H1 (cell line): ENCODE measurements around the gene ZNF573. TPM values are rescaled to one million over a fixed set of nuclear protein-coding genes. Genes with fewer than 3 reads are reported as not detected.
A peak's percentile ranks its signal among the peaks of the same experiment; 100 is the strongest.

ENCODE experiments used
- CTCF ChIA-PET: fragments of 300-600 bp; sonication (Branson Sonifier 250); formaldehyde crosslinking; loops from one replicate; lab custom pipeline; 2021; ENCODE audit not compliant: partially characterized antibody; lab: Charles Lee
- POLR2A ChIA-PET: fragments of 300-600 bp; sonication (Branson Sonifier 250); formaldehyde crosslinking; loops from one replicate; lab custom pipeline; 2021; ENCODE audit warnings: inconsistent platforms; ENCODE audit not compliant: partially characterized antibody; lab: Charles Lee
- DNase-seq, 2 experiments: peaks; one replicate each; pipeline versions ENCODE4 v3.0.0 to v3.0.0-alpha.2; 2010 to 2022; ENCODE audit warnings: low spot score in 2 of 2, low read depth in 1 of 2, mixed read lengths in 1 of 2
- FAIRE-seq: peaks from 2 replicates; lab custom pipeline; 2011; peaks lifted over from hg19 to GRCh38; lab: Jason Lieb, UNC
- H2AFZ ChIP-seq: 2 replicates; pipeline ENCODE4 v1.8.1; 2012; ENCODE audit warnings: low read length, inconsistent platforms
- H2AK5ac ChIP-seq: 2 replicates; pipeline ENCODE4 v1.6.1; 2013; ENCODE audit warnings: low read depth, low read length
- H2BK120ac ChIP-seq: replicated peaks from 2 replicates; pipeline ENCODE3; 2013; ENCODE audit warnings: low read depth, low read length, inconsistent platforms
- H2BK12ac ChIP-seq: 2 replicates; pipeline ENCODE4 v1.6.1; 2013; ENCODE audit warnings: low read depth, low read length
- H2BK15ac ChIP-seq: 2 replicates; pipeline ENCODE4 v1.6.1; 2013; ENCODE audit warnings: low read length
- H2BK20ac ChIP-seq: 2 replicates; pipeline ENCODE4 v1.6.1; 2013; ENCODE audit warnings: low read length
- H2BK5ac ChIP-seq: 2 replicates; pipeline ENCODE4 v1.6.1; 2013; ENCODE audit warnings: low read depth, low read length
- H3K14ac ChIP-seq: 2 replicates; pipeline ENCODE4 v1.6.1; 2013; ENCODE audit warnings: inconsistent platforms; ENCODE audit not compliant: insufficient read length
- H3K18ac ChIP-seq: 2 replicates; pipeline ENCODE4 v1.6.1; 2013; ENCODE audit warnings: low read length; ENCODE audit errors: extremely low read depth
- H3K23ac ChIP-seq: 2 replicates; pipeline ENCODE4 v1.6.1; 2013; ENCODE audit warnings: inconsistent platforms; ENCODE audit not compliant: insufficient read length
- H3K23me2 ChIP-seq: 2 replicates; pipeline ENCODE4 v1.6.1; 2013; ENCODE audit warnings: low read depth, low read length
- H3K27ac ChIP-seq: 2 replicates; pipeline ENCODE4 v1.6.1; 2011; ENCODE audit warnings: low read depth, low read length, inconsistent platforms
- H3K27me3 ChIP-seq, 4 experiments: replicated peaks in 1 of 4; 1 replicate in 1 of 4; 2 replicates in 3 of 4; pipeline versions ENCODE4 v1.6.1 to v1.8.1; 2011 to 2013; ENCODE audit warnings: low read length in 3 of 4, mild to moderate bottlenecking in 3 of 4, inconsistent platforms in 2 of 4, mixed read lengths in 2 of 4, moderate library complexity in 1 of 4; ENCODE audit not compliant: control insufficient read depth in 3 of 4, insufficient read depth in 3 of 4; ENCODE audit errors: extremely low read depth in 1 of 4
- H3K36me3 ChIP-seq, 4 experiments: 2 replicates each; pipeline versions ENCODE4 v1.6.1 to v1.8.1; 2011 to 2013; ENCODE audit warnings: mild to moderate bottlenecking in 4 of 4, low read length in 3 of 4, moderate library complexity in 2 of 4, control low read depth in 1 of 4, inconsistent platforms in 1 of 4; ENCODE audit not compliant: insufficient read depth in 4 of 4, control insufficient read depth in 2 of 4
- H3K4ac ChIP-seq: replicated peaks from 2 replicates; pipeline ENCODE3; 2013; ENCODE audit warnings: low read length, low read depth, mixed read lengths, inconsistent platforms; ENCODE audit not compliant: insufficient read length
- H3K4me1 ChIP-seq, 4 experiments: replicated peaks in 1 of 4; 1 replicate in 1 of 4; 2 replicates in 3 of 4; pipeline versions ENCODE4 v1.6.1 to v1.8.1; 2011 to 2013; ENCODE audit warnings: low read length in 3 of 4, inconsistent platforms in 2 of 4, mixed read lengths in 1 of 4; ENCODE audit not compliant: insufficient read depth in 4 of 4, control insufficient read depth in 3 of 4
- H3K4me2 ChIP-seq, 2 experiments: 2 replicates each; pipeline versions ENCODE4 v1.6.1 to v1.8.1; 2011 to 2013; ENCODE audit warnings: low read depth in 2 of 2, low read length in 2 of 2, control low read depth in 1 of 2, inconsistent platforms in 1 of 2, mild to moderate bottlenecking in 1 of 2; ENCODE audit not compliant: insufficient read depth in 1 of 2
- H3K4me3 ChIP-seq, 4 experiments: fragments of 200-600, 300-600 bp in 1 of 4; sonication (generic), shearing (Covaris generic), sonication (Bioruptor Twin) in 1 of 4; 2 replicates each; pipeline versions ENCODE4 v1.5.1 to v1.8.1; 2011 to 2016; ENCODE audit warnings: low read length in 4 of 4, low read depth in 3 of 4, control low read depth in 2 of 4, inconsistent platforms in 2 of 4, mild to moderate bottlenecking in 2 of 4, mixed read lengths in 1 of 4, moderate library complexity in 1 of 4; ENCODE audit not compliant: insufficient read depth in 2 of 4; ENCODE audit errors: extremely low read depth in 1 of 4
- H3K56ac ChIP-seq: replicated peaks from 2 replicates; pipeline ENCODE3; 2013; ENCODE audit warnings: low read depth, mild to moderate bottlenecking, mixed read lengths, low read length, inconsistent platforms; ENCODE audit not compliant: insufficient read length
- H3K79me1 ChIP-seq: 2 replicates; pipeline ENCODE4 v1.6.1; 2013; ENCODE audit warnings: low read depth, low read length, control low read depth
- H3K79me2 ChIP-seq, 2 experiments: 2 replicates each; pipeline versions ENCODE4 v1.6.1 to v1.8.1; 2012 to 2013; ENCODE audit warnings: low read length in 2 of 2, mild to moderate bottlenecking in 2 of 2, inconsistent platforms in 1 of 2; ENCODE audit not compliant: insufficient read depth in 2 of 2, control insufficient read depth in 1 of 2
- H3K9ac ChIP-seq, 4 experiments: replicated peaks in 1 of 4; 1 replicate in 1 of 4; 2 replicates in 3 of 4; pipeline versions ENCODE4 v1.6.1 to v1.8.1; 2011 to 2013; ENCODE audit warnings: low read depth in 3 of 4, low read length in 3 of 4, control low read depth in 2 of 4, mild to moderate bottlenecking in 2 of 4, moderate library complexity in 2 of 4, inconsistent platforms in 1 of 4; ENCODE audit errors: extremely low read depth in 1 of 4
- H3K9me3 ChIP-seq, 2 experiments: 2 replicates each; pipeline versions ENCODE4 v1.6.1 to v1.8.1; 2012 to 2013; ENCODE audit warnings: mild to moderate bottlenecking in 2 of 2, moderate library complexity in 2 of 2, control low read depth in 1 of 2, inconsistent platforms in 1 of 2, low read depth in 1 of 2, low read length in 1 of 2, mixed read lengths in 1 of 2; ENCODE audit not compliant: insufficient read depth in 2 of 2
- H4K20me1 ChIP-seq, 2 experiments: replicated peaks in 1 of 2; 2 replicates each; pipeline versions ENCODE3 to v1.8.1; 2011 to 2013; ENCODE audit warnings: inconsistent platforms in 2 of 2, low read length in 2 of 2, mild to moderate bottlenecking in 1 of 2; ENCODE audit not compliant: insufficient read depth in 2 of 2, control insufficient read depth in 1 of 2
- H4K5ac ChIP-seq: 2 replicates; pipeline ENCODE4 v1.6.1; 2013; ENCODE audit warnings: low read length, low read depth, mixed read lengths, inconsistent platforms; ENCODE audit not compliant: insufficient read length
- H4K8ac ChIP-seq: 2 replicates; pipeline ENCODE4 v1.8.0; 2013; ENCODE audit warnings: mild to moderate bottlenecking, moderate library complexity, low read length, inconsistent platforms; ENCODE audit not compliant: insufficient read depth; ENCODE audit errors: extremely low read depth
- H4K91ac ChIP-seq: replicated peaks from 2 replicates; pipeline ENCODE3; 2013; ENCODE audit warnings: low read length, mixed read lengths, inconsistent platforms; ENCODE audit not compliant: insufficient read length
- ASH2L ChIP-seq: fragments of 200-600, 300-600 bp; sonication (generic); IDR thresholded peaks from one replicate; pipeline ENCODE4 v1.7.1; 2017; ENCODE audit warnings: low read length
- JUND ChIP-seq: IDR thresholded peaks from 2 replicates; pipeline ENCODE4 v1.6.1; 2011; ENCODE audit warnings: mild to moderate bottlenecking, improper control_type of control experiment, low read length
- KDM4A ChIP-seq: IDR thresholded peaks from one replicate; pipeline ENCODE4 v1.7.1; 2012; ENCODE audit warnings: low read depth, mild to moderate bottlenecking, moderate library complexity, low read length, inconsistent platforms; ENCODE audit not compliant: severe bottlenecking
- RXRA ChIP-seq: IDR thresholded peaks from 2 replicates; pipeline ENCODE4 v1.6.1; 2011; ENCODE audit warnings: low read depth, mild to moderate bottlenecking, low read length, moderate library complexity; ENCODE audit not compliant: insufficient read depth
- ZNF274 ChIP-seq: IDR thresholded peaks from 2 replicates; pipeline ENCODE4 v1.7.0; 2012; ENCODE audit warnings: low read length, borderline replicate concordance; ENCODE audit errors: extremely low read depth
- WGBS, 2 experiments: shearing (Covaris generic) in 1 of 2; methylation state at CpG; one replicate each; pipeline versions ENCODE4 v1.1.6 to v1.1.7; 2013 to 2015; ENCODE audit warnings: low lambda C conversion rate in 2 of 2, mixed read lengths in 2 of 2, inconsistent platforms in 1 of 2, low coverage in 1 of 2, missing lambda C conversion rate in 1 of 2; ENCODE audit not compliant: insufficient replicate concordance in 2 of 2, insufficient coverage in 1 of 2, insufficient read length in 1 of 2; ENCODE audit errors: extremely low coverage in 1 of 2, missing lambda C conversion rate in 1 of 2; 5-methylcytosine and 5-hydroxymethylcytosine counted together
- polyA plus RNA-seq, 7 experiments: library from polyadenylated mRNA; depleted of rRNA in 3 of 7; stranded (reverse) in 5 of 7; unstranded in 2 of 7; fragments of >200 nt in 5 of 7; fragments of 200-250 nt in 2 of 7; gene quantifications; 1 replicate in 5 of 7; 2 replicates in 1 of 7; 4 replicates in 1 of 7; pipeline versions ENCODE4 v1.2.1 to v1.2.3, GENCODE V29; 2011 to 2013; ENCODE audit warnings: missing spikeins in 2 of 7, mixed read lengths in 2 of 7
- total RNA-seq: library from RNA; stranded (reverse); fragmentation: NEBNext Ultra II Directional; extraction: Animal tissue kit (Norgen Biotek cat#: 25700); gene quantifications from 2 replicates; pipeline ENCODE4 v1.2.1, GENCODE V29; 2021

ZNF573 gene
- total and polyA plus RNA-seq, 2 of the 8 experiments (the other 6 are each of a cell fraction or from before 2014, with no cell fraction given) = 6.3 to 13.8 TPM

DNA sequence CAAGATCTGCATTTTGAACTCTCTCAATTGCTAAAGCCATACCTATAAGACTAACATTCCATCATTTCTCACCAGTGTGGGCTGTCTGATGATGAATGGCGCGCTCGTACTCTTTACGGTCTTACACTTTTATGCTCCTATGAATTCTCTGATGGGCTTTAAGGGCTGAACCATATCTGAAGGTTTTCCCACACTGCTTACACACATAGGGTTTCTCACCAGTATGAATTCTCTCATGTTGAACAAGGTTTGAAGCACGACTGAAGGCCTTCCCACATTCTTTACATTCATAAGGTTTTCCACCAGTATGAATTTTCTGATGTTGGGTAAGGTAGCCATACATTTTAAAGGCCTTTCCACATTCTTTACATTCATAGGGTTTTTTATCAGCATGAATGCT, 41.0 kb downstream of the ZNF573 start:
- Histone ChIP-seq H2BK15ac (no peak overlapping the region), H2BK20ac (no peak overlapping the region), H4K8ac (no peak overlapping the region), H3K23me2 (no peaks in the 10 kb centered on the region), H3K27me3 (no peaks in the 10 kb centered on the region), H3K18ac (no peak overlapping the region), H3K4me1 (no peaks in the 10 kb centered on the region), H3K36me3 (peaks cover 0 to 26% (median 17%) of the 10 kb centered on the region in 4 experiments; a peak in 5 of 8 replicates), H3K9me3 (peaks cover 21 to 41% of the 10 kb centered on the region in 2 experiments), H4K5ac (no peak overlapping the region), H3K9ac (no peak overlapping the region), H2AK5ac (no peak overlapping the region), H2BK5ac (no peak overlapping the region), H4K20me1 (no peaks in the 10 kb centered on the region), H3K27ac (no peak overlapping the region), H3K79me2 (no peaks in the 10 kb centered on the region), H3K23ac (no peak overlapping the region), H2BK120ac (no peak overlapping the region), H3K56ac (no peak overlapping the region), H3K4me3 (no peak overlapping the region), H3K4ac (no peak overlapping the region), H3K79me1 (no peaks in the 10 kb centered on the region), H3K4me2 (no peak overlapping the region), H3K14ac (no peak overlapping the region), H2BK12ac (no peak overlapping the region), H2AFZ (no peak overlapping the region), H4K91ac (no peak overlapping the region)
- FAIRE-seq (no peak), DNase-seq (no peak)
- WGBS, 2 experiments = 69% methylated on average over 5 of the region's 5 CpGs; no CpG with 5 or more reads in 1 of the 2 experiments
- no peak for TF ChIP-seq ASH2L
- TF ChIP-seq JUND = no peak
- TF ChIP-seq RXRA = no peak
- no peak for TF ChIP-seq KDM4A
- peak; percentile 67; the same call in 1 of the 2 replicates for TF ChIP-seq ZNF274
- ChIA-PET POLR2A (no interaction called here), CTCF (no interaction called here)
